ENCODE measurements around the gene NAPSA.

NAPSA gene

DNA sequence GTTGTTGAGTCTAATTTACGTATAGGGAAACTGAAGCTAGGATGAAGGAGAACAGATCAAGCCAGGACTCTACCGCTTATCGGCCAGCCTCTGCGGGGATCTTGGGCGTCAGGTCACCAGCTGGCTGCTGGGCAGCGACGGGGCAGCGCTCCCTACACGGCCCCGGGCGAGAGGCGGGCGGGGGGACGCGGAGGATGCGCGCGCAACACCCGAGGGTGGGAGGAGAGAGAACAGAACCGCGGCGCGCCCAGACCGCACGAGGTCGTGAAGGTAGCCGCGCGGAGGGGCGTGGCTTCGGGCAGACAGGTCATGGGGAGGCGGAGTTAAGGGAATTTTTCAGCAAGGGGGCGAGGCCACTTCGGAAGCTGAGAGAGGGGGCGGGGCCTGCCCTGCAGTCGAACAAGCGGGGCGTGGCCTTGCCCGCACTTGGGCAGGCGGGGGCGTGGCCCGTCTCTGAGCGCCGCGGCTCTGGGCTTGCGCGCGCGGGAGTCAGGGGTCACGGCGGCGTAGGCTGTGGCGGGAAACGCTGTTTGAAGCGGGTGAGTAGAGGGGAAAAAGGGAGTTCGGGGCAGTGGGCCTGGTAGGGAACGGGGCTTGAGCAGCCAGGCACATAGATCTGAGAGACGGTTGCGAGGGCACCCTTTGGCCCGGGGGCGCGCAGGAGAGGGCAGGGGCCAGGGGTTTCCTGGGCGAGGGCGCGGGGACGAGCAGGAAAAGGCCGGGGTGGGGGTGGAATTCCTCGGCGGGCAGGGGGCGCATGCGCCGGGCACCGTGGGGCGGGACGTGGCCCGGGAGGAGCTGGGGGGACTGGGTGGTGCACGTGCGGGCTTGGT lies 18.6 kb upstream of the NAPSA start, which contains the start of gene POLD1:
Gene POLD1 (plus strand): TSS at position 496 of the 833 bp plus-strand sequence. CDS start 14,505 bp downstream, outside the sequence.
- DNase-seq, result peak; percentile 58 to 94 (median 86)

DNA sequence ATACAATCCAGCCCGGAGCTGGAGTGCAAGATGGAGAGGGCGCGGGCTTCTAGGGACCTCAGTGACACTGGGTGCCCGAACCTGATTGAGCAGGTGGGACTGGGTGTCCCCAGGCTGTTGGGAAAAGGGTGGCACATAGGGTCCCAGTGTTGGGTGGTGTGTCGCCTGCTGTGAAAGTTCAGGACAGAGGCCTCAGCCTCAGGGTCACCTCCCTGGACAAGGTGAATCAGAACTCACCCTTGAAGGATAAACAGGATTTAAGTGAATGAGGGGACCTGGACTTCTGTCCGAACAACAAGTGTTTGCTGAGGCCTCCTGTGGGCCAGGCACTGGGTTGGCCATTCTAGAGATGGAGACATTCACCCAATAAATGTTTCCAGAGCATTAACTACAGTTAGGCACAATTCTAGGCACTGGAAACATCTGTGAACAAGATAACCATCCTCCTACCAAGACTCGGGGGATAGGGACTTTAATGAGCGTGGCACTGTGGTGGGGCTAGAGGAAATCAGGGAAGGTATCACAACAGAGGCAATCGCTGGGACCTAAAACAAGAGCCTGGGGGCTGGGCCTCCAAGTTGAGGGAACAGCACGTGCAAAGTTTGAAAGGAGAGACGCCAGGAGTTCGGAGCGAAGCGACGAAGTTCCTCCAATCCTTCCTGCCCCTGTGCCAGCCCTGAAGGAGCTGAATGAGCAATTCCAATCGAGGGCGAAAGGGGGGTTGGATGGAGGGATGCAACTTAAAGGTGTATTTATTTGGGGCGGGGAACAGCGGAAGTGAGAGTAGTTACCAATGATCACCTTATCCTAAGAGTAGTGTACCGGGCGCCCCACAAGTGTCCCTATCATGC lies 17.8 kb upstream of the NAPSA start:
- no peak for DNase-seq

DNA sequence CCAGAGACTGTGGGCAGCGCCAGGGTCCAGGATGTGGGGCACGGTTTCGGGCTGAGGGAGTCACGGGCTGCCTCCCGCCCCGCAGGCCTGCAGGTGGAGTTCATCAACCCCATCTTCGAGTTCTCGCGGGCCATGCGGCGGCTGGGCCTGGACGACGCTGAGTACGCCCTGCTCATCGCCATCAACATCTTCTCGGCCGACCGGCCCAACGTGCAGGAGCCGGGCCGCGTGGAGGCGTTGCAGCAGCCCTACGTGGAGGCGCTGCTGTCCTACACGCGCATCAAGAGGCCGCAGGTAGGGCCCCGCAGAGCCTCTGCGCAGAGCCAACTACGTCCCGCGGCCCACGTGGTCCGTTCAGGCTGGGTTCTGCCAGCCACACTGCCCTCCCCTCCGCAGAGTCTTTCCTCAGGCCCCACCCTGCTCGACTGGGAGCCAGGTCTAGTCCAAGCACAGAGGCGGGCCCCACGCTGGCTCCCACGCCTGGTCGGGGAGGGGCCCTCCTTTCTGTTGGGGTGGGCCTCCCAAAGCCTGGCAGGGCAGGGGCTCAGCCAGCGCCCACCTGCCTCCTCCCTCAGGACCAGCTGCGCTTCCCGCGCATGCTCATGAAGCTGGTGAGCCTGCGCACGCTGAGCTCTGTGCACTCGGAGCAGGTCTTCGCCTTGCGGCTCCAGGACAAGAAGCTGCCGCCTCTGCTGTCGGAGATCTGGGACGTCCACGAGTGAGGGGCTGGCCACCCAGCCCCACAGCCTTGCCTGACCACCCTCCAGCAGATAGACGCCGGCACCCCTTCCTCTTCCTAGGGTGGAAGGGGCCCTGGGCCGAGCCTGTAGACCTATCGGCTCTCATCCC lies 16.7 kb upstream of the NAPSA start:
- no peak for DNase-seq

DNA sequence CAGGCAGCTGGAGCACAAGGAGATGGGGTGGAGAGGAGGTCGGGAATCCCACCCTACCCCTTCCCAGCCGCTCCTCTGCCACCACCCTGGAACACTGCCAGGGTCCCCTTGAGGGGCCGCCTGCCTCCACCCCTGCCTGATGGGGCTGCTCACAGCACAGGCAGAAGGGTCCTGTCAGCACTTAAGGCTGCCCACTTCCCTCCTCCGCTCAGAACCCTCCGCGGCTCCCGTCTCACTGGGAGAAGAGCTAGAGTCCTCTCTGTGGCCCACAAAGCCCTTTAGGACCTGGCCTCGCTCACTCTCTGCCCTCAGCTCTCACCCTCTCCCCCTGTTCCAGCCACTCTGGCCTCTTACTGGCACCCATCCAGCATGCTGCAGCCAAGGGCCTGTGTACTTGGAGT lies 15.3 kb upstream of the NAPSA start:
- no peak for DNase-seq

DNA sequence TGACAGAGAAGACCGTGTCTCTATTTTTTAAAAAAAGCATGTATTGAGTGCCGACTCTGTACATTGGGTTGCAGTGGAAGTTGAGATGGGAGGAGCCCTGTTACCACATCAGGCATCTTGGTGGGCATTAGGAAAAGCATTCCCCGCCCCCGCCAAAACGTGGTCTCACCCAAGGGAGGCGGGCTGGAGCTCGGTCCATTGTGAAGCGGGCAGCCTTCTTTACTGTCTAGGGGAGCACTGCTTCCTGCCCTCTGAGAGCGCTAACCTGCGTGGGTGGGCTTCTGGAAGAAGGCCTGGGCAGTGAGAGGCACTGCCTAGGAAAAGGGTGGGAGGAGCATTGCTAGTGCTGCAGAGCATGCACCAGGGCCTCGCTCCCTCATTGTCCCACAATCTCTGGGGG lies 14.7 kb upstream of the NAPSA start:
- DNase-seq, result no peak

DNA sequence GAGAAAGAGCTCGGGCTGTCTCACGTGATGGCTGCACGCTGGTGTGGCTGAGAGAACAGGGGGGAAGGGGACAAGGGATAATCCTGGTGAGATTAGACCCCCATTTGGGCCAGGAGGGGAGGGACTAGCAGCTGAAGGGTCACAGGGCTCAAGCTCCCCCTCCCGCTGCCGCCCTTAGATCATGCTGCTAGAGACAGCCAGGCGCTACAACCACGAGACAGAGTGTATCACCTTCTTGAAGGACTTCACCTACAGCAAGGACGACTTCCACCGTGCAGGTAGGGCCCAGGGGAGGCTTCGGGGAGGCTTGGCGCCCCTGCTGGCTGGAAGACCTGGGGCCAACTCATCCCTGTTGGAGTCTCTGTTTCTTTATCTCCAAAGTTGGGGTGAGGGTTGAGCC lies 14.2 kb upstream of the NAPSA start:
- DNase-seq, result no peak

DNA sequence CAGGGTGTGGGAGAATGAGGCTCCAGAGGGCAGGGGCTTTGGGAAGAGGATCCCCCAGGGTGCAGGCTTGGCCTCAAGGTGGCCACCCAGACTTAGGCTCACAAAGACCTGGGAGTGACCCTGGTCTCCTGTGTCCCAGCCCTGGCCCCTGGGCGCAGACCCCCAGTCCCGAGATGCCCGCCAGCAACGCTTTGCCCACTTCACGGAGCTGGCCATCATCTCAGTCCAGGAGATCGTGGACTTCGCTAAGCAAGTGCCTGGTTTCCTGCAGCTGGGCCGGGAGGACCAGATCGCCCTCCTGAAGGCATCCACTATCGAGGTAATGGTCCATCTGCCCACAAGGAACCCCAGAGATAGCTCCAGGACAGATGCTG lies 13.4 kb upstream of the NAPSA start:
- DNase-seq, result no peak

DNA sequence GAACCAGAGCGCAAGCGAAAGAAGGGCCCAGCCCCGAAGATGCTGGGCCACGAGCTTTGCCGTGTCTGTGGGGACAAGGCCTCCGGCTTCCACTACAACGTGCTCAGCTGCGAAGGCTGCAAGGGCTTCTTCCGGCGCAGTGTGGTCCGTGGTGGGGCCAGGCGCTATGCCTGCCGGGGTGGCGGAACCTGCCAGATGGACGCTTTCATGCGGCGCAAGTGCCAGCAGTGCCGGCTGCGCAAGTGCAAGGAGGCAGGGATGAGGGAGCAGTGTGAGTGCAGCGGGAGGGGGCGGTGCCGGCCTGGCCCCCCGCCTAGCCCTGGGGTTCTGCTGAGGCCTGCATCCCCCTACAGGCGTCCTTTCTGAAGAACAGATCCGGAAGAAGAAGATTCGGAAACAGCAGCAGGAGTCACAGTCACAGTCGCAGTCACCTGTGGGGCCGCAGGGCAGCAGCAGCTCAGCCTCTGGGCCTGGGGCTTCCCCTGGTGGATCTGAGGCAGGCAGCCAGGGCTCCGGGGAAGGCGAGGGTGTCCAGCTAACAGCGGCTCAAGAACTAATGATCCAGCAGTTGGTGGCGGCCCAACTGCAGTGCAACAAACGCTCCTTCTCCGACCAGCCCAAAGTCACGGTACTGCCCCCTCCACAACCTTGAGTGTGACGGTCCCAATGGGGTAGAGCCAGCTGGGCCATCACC lies 12.9 kb upstream of the NAPSA start:
- no peak for DNase-seq

DNA sequence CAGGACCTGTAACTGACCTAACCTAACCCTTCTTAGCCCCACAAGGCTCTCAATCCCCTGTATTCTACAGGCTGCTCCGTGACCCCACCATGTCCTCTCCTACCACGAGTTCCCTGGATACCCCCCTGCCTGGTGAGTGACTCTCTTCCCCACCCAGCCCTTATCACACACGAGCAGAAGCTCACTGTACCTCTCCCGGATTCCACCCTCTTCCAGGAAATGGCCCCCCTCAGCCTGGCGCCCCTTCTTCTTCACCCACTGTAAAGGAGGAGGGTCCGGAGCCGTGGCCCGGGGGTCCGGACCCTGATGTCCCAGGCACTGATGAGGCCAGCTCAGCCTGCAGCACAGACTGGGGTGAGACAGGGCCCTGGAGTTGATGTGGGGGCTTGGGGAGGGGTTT lies 12.1 kb upstream of the NAPSA start:
- DNase-seq, result no peak

DNA sequence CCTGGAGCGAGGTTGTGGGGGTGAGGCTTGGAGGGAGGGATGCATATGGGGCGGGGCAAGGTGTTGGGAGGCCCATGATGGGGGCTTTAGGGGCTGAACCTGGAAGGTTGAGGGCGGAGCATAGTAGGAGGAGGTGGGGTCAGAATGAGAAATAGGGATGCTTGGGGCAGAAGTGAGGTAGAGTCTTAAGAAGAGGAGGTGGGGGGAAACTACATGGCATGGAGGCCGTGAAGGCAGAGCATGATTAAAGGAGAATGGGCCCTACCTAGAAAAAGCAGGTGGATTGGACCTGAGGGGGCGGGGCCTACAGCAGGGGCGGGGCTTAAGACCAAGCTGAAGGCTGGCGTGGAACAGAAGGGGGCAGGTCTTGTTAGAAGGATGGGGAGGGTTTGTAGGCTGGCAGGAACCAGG lies 11.6 kb upstream of the NAPSA start:
- DNase-seq, result no peak

DNA sequence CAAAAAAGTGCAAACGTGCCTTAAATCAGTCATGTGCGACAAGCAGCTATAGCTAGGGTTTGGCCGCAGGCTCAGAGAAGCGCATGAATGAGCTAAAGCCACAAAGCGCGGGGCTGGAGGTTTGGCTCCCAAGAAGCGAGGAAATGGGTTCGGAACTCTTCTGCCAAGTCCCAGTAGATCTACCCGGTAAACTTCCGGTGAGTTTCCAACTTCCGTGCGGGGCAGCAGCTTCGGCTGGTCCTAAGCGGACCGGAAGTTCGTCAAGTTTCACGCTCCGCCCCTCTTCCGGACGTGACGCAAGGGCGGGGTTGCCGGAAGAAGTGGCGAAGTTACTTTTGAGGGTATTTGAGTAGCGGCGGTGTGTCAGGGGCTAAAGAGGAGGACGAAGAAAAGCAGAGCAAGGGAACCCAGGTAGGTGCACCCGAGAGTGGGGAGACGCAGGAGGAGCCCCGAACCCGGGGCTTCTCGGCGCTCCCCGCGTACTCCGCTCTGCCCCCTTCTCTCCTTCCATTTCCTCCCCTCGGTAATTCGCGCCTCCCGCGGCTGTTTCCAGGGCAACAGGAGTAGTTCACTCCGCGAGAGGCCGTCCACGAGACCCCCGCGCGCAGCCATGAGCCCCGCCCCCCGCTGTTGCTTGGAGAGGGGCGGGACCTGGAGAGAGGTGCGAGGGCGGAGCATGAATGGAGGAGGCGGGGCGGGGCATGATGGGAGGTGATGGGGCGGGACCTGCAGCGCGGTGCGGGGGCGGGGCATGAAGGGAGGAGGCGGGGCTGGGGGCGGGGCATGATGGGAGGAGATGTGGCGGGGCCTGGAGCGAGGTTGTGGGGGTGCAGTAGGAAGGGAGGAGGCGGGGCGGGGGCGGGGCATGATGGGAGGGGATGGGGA lies 11.0 kb upstream of the NAPSA start, which contains the start of gene NR1H2:
Gene NR1H2 (plus strand): TSS at position 292 of the 885 bp plus-strand sequence. CDS start 1,149 bp downstream, outside the sequence.
- DNase-seq, result peak; percentile 56 to 96 (median 90)

DNA sequence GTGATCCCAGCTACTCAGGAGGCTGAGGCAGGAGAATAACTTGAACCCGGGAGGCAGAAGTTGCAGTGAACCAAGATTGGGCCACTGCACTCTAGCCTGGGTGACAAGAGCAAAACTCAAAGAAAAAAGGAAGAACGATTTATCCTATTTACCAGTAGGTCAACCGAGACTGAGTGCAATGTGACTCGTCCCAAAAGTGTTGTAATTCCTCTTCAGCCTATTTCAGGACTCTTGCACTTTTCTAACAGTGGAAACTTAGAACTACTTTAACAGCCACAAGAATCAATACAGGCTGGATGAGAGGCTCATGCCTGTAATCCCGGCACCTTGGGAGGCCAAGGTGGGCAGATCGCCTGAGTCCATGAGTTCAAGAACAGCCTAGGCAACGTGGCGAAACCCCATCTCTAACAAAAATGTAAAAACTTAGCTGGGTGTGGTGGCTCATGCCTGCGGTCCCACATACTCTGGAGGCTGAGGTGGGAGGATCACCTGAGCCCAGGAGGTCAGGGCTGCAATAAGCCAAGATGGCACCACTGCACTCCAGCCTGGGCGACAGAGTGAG lies 6.6 kb upstream of the NAPSA start:
- no peak for DNase-seq

DNA sequence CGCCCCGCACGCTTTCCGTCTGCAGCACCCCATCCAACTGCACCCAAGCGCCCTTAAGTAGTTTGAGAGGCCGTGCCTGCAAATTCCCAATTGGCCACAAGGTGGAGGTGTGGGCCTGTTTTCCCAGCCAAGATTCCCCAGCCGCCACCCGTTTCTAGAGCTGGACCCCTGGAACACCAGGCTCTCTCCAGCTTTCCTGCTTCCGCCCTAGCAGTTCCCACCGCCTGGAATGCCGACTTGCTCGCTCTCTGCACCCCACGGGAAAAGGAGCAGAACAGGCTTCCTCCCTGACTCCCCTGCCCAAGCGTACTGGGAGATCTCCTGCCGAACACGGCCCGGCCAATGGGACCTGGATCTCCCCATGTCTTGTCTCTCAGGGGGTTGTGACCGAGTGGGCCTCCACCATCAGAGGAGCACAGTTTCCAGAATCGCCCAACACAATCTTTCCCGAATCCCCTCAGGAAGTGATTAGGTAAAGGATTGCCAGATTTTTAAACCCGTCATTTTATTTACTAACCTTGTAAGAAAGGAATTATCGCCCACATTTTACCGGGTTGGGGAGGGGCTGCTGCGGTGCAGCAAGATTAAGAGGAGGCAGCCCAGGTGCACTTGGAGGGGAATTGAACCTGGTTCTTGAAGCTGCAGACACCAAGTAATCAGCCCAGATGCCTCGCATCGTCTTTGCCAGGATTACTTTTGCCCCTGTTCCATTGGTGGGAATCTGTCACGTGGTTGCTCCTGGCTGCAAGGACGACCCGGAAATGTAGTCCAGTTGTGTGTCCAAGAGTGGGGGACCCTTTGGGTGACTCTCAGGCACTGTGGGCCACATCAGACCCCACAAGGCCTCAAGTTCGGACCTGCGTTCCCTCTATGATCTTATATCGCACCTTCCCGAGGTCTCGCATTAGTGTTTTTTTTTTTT lies 3.5 kb upstream of the NAPSA start:
- DNase-seq, result peak; percentile 8 to 86 (median 74)

DNA sequence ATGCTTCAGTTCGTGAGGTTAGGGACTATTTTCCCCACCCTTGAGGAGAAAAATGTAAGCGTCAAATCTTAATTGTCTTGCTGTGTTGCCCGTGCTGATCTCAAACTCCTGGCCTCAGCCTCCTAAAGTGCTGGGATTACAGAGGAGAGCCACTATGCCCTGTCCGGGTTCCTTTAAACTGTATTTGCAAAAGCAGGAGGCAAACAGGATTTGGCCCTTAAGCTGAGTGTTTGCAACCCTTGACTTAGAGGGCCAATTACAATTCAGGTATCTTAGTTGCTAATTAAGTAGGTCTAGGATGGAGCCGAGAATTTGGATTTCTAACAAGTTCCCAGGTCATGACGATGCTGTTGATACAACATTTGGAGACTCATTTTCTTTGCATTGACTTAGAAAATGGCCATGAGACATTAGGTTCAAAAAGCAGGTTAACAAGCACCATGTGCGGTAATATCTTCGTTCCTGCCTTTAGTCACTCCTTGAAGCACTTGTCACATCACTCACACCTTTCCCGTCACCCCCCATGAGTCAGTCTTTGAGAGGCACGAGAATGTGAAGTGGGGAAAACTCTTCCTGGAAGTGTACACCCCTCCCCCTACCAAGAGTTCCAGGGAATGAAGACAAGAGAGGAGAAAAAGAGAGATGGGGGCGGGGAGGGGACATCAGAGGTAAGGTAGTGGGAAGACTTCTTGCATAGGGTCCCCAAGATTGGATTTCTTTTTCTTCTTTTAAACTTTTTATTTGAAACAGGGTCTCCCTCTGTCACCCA lies 2.6 kb downstream of the NAPSA start:
- DNase-seq, result no peak

DNA sequence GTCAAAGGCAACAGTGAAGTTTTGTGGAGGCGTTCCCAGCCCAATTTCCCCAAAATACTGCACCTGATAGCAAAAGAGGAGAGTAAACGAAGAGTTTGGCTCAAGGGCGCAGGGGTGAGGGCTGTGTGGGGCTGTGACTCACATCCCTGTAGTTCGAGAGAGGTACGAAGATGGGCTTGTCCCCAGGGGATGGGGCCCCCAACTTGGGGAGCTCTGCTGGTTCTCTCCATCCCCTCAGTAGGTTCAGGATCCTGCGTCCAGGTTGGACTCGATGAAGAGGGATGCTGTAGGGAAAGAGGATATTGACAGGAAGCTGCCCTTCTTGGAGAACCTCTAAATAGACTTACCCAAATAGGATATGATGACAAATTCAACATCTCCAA lies 3.4 kb downstream of the NAPSA start:
- no peak for DNase-seq

DNA sequence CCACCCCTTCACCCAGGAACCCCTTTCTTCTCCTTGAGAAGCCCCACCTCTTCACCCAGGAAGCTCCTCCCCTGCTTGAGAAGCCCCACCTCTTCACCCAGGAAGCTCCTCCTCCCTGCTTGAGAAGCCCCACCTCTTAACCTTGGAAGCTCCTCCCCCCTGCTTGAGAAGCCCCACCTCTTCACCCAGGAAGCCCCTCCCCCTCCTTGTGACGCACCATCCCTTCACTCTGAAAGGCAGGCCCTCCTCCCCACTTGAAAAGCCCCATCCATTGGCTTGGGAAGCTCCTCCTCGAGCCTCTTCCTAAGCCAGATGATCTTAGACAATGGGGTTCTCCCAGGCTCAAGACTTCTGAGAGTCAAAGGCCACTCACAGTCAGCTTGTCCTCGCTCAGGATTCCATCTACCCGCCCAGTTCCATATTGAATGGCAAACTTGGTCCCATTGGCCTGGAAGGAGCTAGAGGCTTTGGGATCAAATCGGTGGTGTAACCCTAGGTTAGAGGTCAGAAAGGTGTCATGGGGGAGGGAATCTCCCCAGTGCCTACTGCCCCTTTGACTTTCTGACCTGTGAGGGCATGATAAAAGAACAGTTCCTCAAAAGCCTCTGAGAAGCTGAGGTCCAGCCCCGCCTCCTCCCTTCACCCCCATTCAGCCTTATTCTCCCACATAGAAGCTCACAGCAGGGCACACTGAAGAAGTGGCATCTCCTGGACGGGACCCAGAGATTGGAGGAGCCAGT lies 4.0 kb downstream of the NAPSA start:
- no peak for DNase-seq

DNA sequence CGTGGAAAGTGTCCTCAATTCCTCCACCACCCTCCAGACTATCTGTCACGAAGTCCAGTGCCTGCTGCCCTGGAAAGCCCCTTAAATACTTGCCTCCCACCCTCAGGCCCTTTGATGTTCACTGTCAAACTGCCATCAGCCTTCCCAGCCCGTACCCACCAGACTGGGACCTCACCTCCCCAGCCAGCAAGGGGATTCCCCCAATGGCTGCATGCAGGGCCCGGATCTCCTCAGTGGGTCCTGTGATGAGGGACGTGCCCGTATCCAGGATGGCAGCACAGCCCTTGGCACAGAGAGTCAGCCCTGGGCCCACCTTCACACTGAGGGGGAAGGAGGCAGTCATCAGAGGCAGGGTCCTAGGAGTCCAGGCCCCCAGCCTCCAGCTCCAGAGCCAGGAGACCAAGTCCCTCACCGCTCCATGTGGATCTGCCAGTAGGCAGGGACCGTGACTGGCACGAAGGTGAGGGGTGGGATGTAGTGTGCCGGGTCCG lies 6.1 kb downstream of the NAPSA start:
- DNase-seq, result no peak

Data from C1 segment of cervical spinal cord (tissue), 14 donors.